Urothelium cell line (cell line): ENCODE data around the gene ZNF135.
A peak's percentile ranks its signal among the peaks of the same experiment; 100 is the strongest.

ENCODE experiments used
- DNase-seq: peaks from one replicate; pipeline ENCODE4 v3.0.0; 2011; ENCODE audit warnings: low spot score, mixed read lengths
- FAIRE-seq: peaks from 2 replicates; lab custom pipeline; 2011; peaks lifted over from hg19 to GRCh38; lab: Jason Lieb, UNC

Gene ZNF135

GRCh38 chr19:58089846-58090245, 30.8 kb downstream of the ZNF135 start:
- DNase-seq = no peak
- FAIRE-seq = no peak

- DNase-seq = no peak
- no peak for FAIRE-seq
Measured at GRCh38 chr19:58091251-58091995, 32.3 kb downstream of the ZNF135 start.

DNA sequence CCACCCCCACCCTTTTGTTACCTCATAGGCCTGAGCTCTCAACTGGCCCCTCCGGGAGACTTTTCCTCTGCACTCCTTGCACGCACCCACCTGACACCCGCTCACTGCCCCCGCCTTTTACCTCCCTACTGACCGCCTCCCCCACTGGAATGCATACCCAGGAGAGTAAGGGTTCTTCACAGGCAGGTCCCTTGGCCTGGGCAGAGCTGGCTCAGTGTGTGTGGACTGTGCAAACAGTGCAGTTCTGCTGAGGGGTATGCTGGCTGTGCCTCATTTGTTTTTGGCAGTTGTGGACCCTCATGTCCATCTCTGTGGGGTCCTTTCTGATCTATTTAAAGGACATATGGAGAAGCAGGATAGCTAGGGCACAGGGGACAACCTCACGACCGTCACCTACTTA, 34.0 kb downstream of the ZNF135 start:
- DNase-seq (no peak), FAIRE-seq (no peak)

DNA sequence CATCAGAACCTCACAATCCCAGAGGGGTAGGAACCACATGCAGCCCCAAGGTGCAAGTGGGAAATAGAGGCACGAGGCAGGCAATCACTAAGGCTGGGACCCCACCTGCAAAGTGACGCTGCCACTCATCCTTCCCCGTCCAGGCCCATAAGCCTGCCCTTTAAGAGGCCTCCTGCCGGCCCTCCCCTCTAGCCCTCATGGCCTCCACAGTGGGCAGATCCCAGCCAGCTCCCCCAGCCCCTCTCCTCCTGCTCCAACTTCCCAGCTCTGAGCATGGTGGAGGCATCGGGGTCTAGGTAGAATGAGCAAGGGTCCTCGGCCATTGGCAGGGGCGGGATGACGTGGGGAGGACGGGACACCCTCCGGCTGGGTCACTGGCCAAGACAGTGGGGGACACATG, 36.2 kb downstream of the ZNF135 start:
- DNase-seq (no peak), FAIRE-seq (no peak)

- FAIRE-seq = no peak
- no peak for DNase-seq
Measured at GRCh38 chr19:58096884-58097283, 37.8 kb downstream of the ZNF135 start.

- FAIRE-seq (no peak), DNase-seq (no peak)
Measured at GRCh38 chr19:58097349-58097748, 38.3 kb downstream of the ZNF135 start.

GRCh38 chr19:58097781-58098681, 38.9 kb downstream of the ZNF135 start, which contains the start of gene ZSCAN18:
ZSCAN18 (minus strand) TSS chr19:58098231; CDS start chr19:58090267, 7,964 bp downstream.
- FAIRE-seq = peak; percentile 96
- DNase-seq = peak; percentile 99

DNA sequence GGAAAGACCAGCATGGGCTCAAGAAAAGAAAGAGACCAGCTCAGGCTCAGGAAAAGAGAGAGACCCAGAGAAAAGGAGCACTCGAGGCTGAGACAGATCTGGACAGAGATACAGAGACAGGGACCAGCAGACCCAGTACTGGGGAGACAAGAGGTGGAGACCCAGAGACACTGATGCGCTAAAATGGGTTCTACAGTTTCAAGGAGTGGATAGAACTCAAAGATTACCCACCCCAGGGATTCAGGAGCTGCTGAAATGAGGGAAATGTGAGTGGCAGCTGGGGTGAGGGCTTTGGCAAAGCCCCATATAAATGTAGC, 39.6 kb downstream of the ZNF135 start:
- DNase-seq (peak; percentile 13), FAIRE-seq (no peak)

DNA sequence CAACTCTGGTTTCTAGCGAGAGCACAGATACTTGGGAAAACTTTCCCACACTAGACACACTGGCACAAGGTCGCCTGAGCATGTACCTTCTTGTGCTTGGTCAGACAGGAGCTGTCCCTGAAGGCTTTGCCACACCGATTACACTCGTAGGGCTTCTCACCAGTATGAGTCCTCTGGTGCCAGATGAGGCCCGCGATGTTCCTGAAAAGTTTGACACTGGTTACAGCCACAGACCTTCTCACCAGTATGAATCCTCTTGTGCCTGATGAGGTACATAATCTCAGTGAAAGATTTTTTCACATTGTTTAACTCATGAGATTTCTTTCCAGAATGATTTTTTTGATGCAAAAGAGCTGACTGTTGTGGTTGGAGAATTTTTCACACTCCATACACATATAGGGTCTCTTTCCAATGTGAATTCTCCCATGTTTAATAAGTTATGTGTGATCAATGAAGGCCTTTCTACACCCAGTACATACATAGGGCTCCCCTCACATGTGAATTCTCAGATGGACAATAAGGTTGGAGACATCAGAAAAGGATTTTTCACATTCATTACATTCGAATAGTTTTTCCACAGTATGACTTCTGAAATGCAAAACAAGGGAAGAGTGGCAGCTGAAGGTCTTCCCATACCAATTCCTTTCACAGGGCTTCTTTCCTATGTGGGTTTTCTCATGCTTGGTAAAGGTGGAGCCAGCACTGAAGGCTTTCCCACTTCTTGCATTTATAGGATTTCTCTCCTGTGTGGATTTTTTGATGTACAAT, 48.9 kb downstream of the ZNF135 start:
- DNase-seq = no peak
- FAIRE-seq = no peak

DNA sequence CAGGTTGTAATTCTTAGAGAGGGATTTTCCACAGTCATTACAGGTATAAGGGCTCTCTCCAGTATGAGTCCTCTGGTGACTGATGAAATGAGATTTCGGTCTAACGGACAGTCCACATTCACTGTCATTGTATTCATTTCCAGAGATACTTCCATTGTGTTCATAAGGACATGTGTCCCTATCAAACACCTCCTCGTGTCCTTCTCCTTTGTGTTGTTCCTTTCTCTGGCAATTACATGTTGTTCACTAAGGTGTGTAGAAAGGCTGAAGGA, 49.4 kb downstream of the ZNF135 start:
- no peak for DNase-seq
- FAIRE-seq = no peak

DNA sequence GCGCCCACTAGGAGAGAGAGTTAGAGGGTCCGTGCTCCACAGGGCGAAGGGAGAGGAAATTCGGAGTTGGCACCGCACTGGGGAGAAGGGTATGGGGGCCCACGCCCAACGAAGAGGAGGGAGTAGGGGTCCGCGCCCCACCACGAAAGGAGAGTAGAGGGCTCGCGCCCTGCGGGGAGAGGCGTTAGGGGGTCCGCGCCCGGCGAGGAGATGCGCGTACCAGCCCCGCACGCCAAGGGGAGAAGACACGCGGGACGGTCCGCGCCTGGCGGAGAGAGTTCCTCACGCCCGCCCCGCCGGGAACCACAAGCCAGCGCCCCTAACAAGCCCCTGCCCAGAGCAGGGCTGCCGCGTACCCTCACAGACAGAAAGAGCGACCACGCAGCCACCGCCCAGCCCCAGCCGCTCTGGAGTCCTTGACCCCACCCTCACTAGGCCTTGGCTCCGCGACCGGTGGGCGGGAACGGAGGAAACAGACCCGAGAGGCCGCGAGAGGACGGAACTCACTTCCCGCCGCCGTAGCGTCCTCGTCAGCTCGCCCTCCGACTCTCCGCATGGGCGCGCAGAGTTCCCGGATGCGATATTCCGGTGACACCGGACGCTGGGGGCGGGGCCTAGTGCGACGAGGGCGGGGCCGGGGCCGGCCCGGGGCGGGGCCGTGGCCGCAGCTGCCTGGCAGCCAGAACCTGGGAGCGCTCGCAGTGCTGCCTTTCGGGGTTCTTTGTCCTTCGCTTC, 58.9 kb downstream of the ZNF135 start:
- DNase-seq = no peak
- no peak for FAIRE-seq

- DNase-seq = no peak
- FAIRE-seq = no peak
Measured at GRCh38 chr19:58118979-58119733, 60.1 kb downstream of the ZNF135 start.
